IMR-90 (cell line): ENCODE measurements around the gene CA11. TPM values are rescaled to one million over a fixed set of nuclear protein-coding genes. Genes with fewer than 3 reads are reported as not detected.

Experiments
- ATAC-seq: fragments of 200-7000 bp; cut with Tn5 transposase; 2 replicates; pipeline ENCODE4 v1.9.1; 2020; ENCODE audit warnings: low read depth, mild to moderate bottlenecking, moderate library complexity
- BruUV-seq: library from RNA; stranded (reverse); fragments of 400-500 nt; replicated peaks from 2 replicates; lab custom pipeline; 2021; lab: Mats Ljungman, UMichigan
- CTCF ChIA-PET: fragments of 300-600 bp; formaldehyde crosslinking; extraction: SDS; loops from one replicate; lab custom pipeline; 2021; ENCODE audit warnings: antibody characterized with exemption; lab: Yijun Ruan, JAX
- POLR2A ChIA-PET: fragments of 300-600 bp; sonication (Branson Sonifier 250); formaldehyde crosslinking; loops from one replicate; lab custom pipeline; 2022; ENCODE audit warnings: antibody characterized with exemption; ENCODE audit not compliant: unreplicated experiment; lab: Charles Lee
- DNase-seq: peaks from one replicate; pipeline ENCODE4 v3.0.0; 2013
- H2AFZ ChIP-seq: replicated peaks from 2 replicates; pipeline ENCODE3; 2013; ENCODE audit warnings: low read length, mild to moderate bottlenecking; ENCODE audit not compliant: poor library complexity
- H2AK5ac ChIP-seq: 2 replicates; pipeline ENCODE4 v1.6.1; 2013; ENCODE audit warnings: low read depth, low read length, inconsistent platforms
- H2AK9ac ChIP-seq: replicated peaks from 2 replicates; pipeline ENCODE3; 2013; ENCODE audit warnings: mild to moderate bottlenecking, low read depth, low read length, moderate library complexity; ENCODE audit not compliant: poor library complexity
- H2BK120ac ChIP-seq: 2 replicates; pipeline ENCODE4 v1.6.1; 2013; ENCODE audit warnings: low read depth, low read length, inconsistent platforms
- H2BK15ac ChIP-seq: 3 replicates; pipeline ENCODE4 v1.6.1; 2013; ENCODE audit warnings: low read depth, low read length, inconsistent platforms
- H2BK20ac ChIP-seq: 2 replicates; pipeline ENCODE4 v1.6.1; 2013; ENCODE audit warnings: low read depth, mild to moderate bottlenecking, inconsistent platforms, low read length, moderate library complexity
- H2BK5ac ChIP-seq: 2 replicates; pipeline ENCODE4 v1.6.1; 2013; ENCODE audit warnings: mild to moderate bottlenecking, low read depth, low read length, inconsistent platforms; ENCODE audit not compliant: poor library complexity, severe bottlenecking
- H3K14ac ChIP-seq: replicated peaks from 2 replicates; pipeline ENCODE4 v1.6.1; 2013; ENCODE audit warnings: low read depth, low read length, inconsistent platforms
- H3K18ac ChIP-seq: 2 replicates; pipeline ENCODE4 v1.6.1; 2013; ENCODE audit warnings: low read depth, low read length, control low read depth
- H3K23ac ChIP-seq: 2 replicates; pipeline ENCODE4 v1.6.1; 2013; ENCODE audit warnings: low read depth, low read length, inconsistent platforms
- H3K27ac ChIP-seq: 2 replicates; pipeline ENCODE4 v1.5.1; 2013; ENCODE audit warnings: mild to moderate bottlenecking, control low read depth, low read length; ENCODE audit not compliant: insufficient read depth
- H3K27me3 ChIP-seq: 2 replicates; pipeline ENCODE4 v1.6.1; 2013; ENCODE audit warnings: low read length; ENCODE audit not compliant: control insufficient read depth, insufficient read depth
- H3K36me3 ChIP-seq: 2 replicates; pipeline ENCODE4 v1.6.1; 2013; ENCODE audit warnings: low read length, mixed read lengths; ENCODE audit not compliant: control insufficient read depth, insufficient read depth
- H3K4ac ChIP-seq: 2 replicates; pipeline ENCODE4 v1.6.1; 2013; ENCODE audit warnings: low read depth, low read length, inconsistent platforms
- H3K4me1 ChIP-seq: 2 replicates; pipeline ENCODE4 v1.6.1; 2013; ENCODE audit warnings: low read length, mixed read lengths; ENCODE audit not compliant: control insufficient read depth, insufficient read depth
- H3K4me2 ChIP-seq: 2 replicates; pipeline ENCODE4 v1.6.1; 2013; ENCODE audit warnings: low read depth, mild to moderate bottlenecking, control low read depth, low read length, moderate library complexity
- H3K4me3 ChIP-seq: 2 replicates; pipeline ENCODE4 v1.5.1; 2013; ENCODE audit warnings: low read depth, mild to moderate bottlenecking, control low read depth, low read length, moderate library complexity; ENCODE audit not compliant: insufficient read depth
- H3K56ac ChIP-seq: 2 replicates; pipeline ENCODE4 v1.6.1; 2013; ENCODE audit warnings: low read length, inconsistent platforms; ENCODE audit not compliant: insufficient read depth; ENCODE audit errors: extremely low read depth
- H3K79me1 ChIP-seq, 2 experiments: 2 replicates each; pipeline ENCODE4 v1.6.1; 2013; ENCODE audit warnings: low read length in 2 of 2, inconsistent platforms in 1 of 2, low read depth in 1 of 2
- H3K9ac ChIP-seq: 2 replicates; pipeline ENCODE4 v1.6.1; 2013; ENCODE audit warnings: low read depth, low read length, control low read depth
- H3K9me1 ChIP-seq: 2 replicates; pipeline ENCODE4 v1.6.1; 2013; ENCODE audit warnings: low read length, inconsistent platforms; ENCODE audit not compliant: insufficient read depth
- H3K9me3 ChIP-seq: 2 replicates; pipeline ENCODE4 v1.6.1; 2013; ENCODE audit warnings: low read length; ENCODE audit not compliant: control insufficient read depth, insufficient read depth
- H4K20me1 ChIP-seq: 2 replicates; pipeline ENCODE4 v1.6.1; 2013; ENCODE audit warnings: low read length, inconsistent platforms; ENCODE audit not compliant: insufficient read depth
- H4K5ac ChIP-seq: 2 replicates; pipeline ENCODE4 v1.6.1; 2013; ENCODE audit warnings: mild to moderate bottlenecking, low read depth, low read length, control low read depth
- H4K8ac ChIP-seq, 2 experiments: 2 replicates each; pipeline ENCODE4 v1.6.1; 2013; ENCODE audit warnings: low read depth in 2 of 2, low read length in 2 of 2, control low read depth in 1 of 2, inconsistent platforms in 1 of 2
- H4K91ac ChIP-seq: 2 replicates; pipeline ENCODE4 v1.6.1; 2013; ENCODE audit warnings: low read depth, low read length, inconsistent platforms; ENCODE audit not compliant: insufficient read depth
- CEBPB ChIP-seq: IDR thresholded peaks from 2 replicates; pipeline ENCODE4 v1.6.1; 2012; ENCODE audit warnings: low read depth, low read length, improper control_type of control experiment
- FOS ChIP-seq: fragments of 150-350 bp; IDR thresholded peaks from 2 replicates; pipeline ENCODE4 v1.6.1; 2016; ENCODE audit warnings: low read depth, low read length
- MAZ ChIP-seq: IDR thresholded peaks from 2 replicates; pipeline ENCODE4 v1.6.1; 2012; ENCODE audit warnings: low read depth, mild to moderate bottlenecking, low read length, improper control_type of control experiment, moderate library complexity, borderline replicate concordance
- MXI1 ChIP-seq: IDR thresholded peaks from 2 replicates; pipeline ENCODE4 v1.6.1; 2012; ENCODE audit warnings: low read depth, mild to moderate bottlenecking, low read length, moderate library complexity, borderline replicate concordance
- NFE2L2 ChIP-seq: fragments of 150-350 bp; IDR thresholded peaks from 2 replicates; pipeline ENCODE4 v1.6.1; 2016; ENCODE audit warnings: low read depth, mild to moderate bottlenecking, low read length
- POLR2A ChIP-seq: IDR thresholded peaks from 2 replicates; pipeline ENCODE4 v1.6.1; 2012; ENCODE audit warnings: mild to moderate bottlenecking, low read depth, low read length
- RCOR1 ChIP-seq: IDR thresholded peaks from 2 replicates; pipeline ENCODE4 v1.6.1; 2012; ENCODE audit warnings: mild to moderate bottlenecking, low read length, improper control_type of control experiment; ENCODE audit not compliant: insufficient replicate concordance
- USF2 ChIP-seq: fragments of 150-350 bp; IDR thresholded peaks from 2 replicates; pipeline ENCODE4 v1.6.1; 2017; ENCODE audit warnings: mild to moderate bottlenecking, antibody characterized with exemption, low read length, low read depth
- WGBS, 2 experiments: methylation state at CpG; one replicate each; pipeline versions ENCODE4 v1.1.5 to v1.1.7; 2013; ENCODE audit warnings: missing lambda C conversion rate in 2 of 2; ENCODE audit not compliant: insufficient read length in 1 of 2; ENCODE audit errors: extremely low coverage in 2 of 2; 5-methylcytosine and 5-hydroxymethylcytosine counted together
- dilution Hi-C: fragments of 300-500 bp; cut with HindIII; formaldehyde crosslinking; loops from one replicate; pipeline ENCODE4 v1.14.3; 2018; ENCODE audit warnings: low sequenced_read_pairs; ENCODE audit not compliant: unreplicated experiment
- in situ Hi-C: fragments of 300-500 bp; cut with MboI; formaldehyde crosslinking; loops from 3 replicates; pipeline ENCODE4 v1.14.3; 2019; ENCODE audit warnings: low sequenced_read_pairs, inconsistent platforms, mixed read lengths
- intact Hi-C: fragments of 100-400 bp; cut with micrococcal nuclease; formaldehyde crosslinking; loops from 2 replicates; pipeline ENCODE4 v1.10.0; 2022
- polyA plus RNA-seq, 3 experiments: library from polyadenylated mRNA; depleted of rRNA; stranded (reverse); fragments of >200 nt; gene quantifications; 2 replicates each; pipeline ENCODE4 v1.2.3, GENCODE V29; 2012; ENCODE audit warnings: low replicate concordance in 1 of 3
- total RNA-seq: library from RNA; depleted of rRNA; stranded (reverse); fragments of >200 nt; gene quantifications from 2 replicates; pipeline ENCODE4 v1.2.3, GENCODE V29; 2012

CA11 gene
- total and polyA plus RNA-seq, 2 of the 4 experiments (the other 2 are of a cell fraction): 1.3 to 2.9 TPM

- TF ChIP-seq CEBPB: no peak
These were observed 31.4 kb downstream of the CA11 start, which contains the start of gene FAM83E (continued) for GRCh38 chr19:48614436-48615230.

DNA sequence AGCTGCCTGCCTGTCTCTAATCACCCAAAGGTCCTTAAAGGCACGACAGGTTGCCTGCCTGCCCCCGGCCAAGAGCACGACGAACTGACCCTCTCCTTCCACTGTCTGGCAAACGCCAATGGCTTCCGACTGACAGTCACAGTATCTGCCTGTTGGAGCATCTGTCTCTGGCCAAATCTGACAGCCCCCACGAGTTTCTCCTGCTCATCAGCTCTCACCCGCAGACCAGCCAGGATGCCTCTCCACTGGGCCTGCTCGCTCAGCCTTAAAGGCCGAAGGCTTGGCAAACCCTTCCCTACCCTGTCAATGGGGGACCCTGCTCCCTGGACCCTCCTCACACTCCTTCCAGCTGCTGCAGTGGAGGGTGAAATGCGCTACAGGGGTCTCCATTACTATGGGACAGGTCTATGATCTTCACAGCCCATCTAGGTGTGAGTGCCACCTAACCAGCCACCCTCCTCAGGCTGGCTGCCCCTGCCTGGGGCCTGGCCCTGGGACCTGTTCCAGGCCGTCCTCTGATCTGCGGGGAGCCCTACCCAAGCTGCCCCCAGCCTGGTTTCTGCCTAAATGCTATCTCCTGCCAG, 32.0 kb downstream of the CA11 start:
- ChIA-PET POLR2A (no interaction called here), CTCF (no interaction called here)
- WGBS, 2 experiments: 68% methylated on average over 11 of the region's 13 CpGs; no CpG with 5 or more reads in 1 of the 2 experiments
- Histone ChIP-seq H3K14ac (no peak overlapping the region), H3K27ac (no peak overlapping the region), H3K4me1 (peaks cover 8% of the 10 kb centered on the region), H3K4me3 (no peak overlapping the region), H4K91ac (no peak overlapping the region), H2AK9ac (no peak overlapping the region), H3K36me3 (peaks cover 28% of the 10 kb centered on the region), H3K23ac (no peak overlapping the region), H3K9ac (no peak overlapping the region), H4K20me1 (peaks cover 53% of the 10 kb centered on the region), H2BK120ac (no peak overlapping the region), H2BK20ac (no peak overlapping the region), H2AFZ (no peak overlapping the region), H4K5ac (no peak overlapping the region), H3K9me1 (no peaks in the 10 kb centered on the region), H3K79me1 (peaks cover 8 to 36% of the 10 kb centered on the region in 2 experiments; a peak in 3 of 4 replicates), H3K9me3 (no peaks in the 10 kb centered on the region), H2AK5ac (no peak overlapping the region), H3K27me3 (no peaks in the 10 kb centered on the region), H2BK5ac (no peak overlapping the region), H2BK15ac (no peak overlapping the region), H4K8ac (no peak overlapping the region; a peak in 1 of 4 replicates), H3K56ac (no peak overlapping the region), H3K4me2 (no peak overlapping the region), H3K18ac (no peak overlapping the region), H3K4ac (no peak overlapping the region)
- DNase-seq (no peak), ATAC-seq (peak; percentile 2; the same call in 1 of the 2 replicates)
- intact Hi-C loops (no loop called here), dilution Hi-C loops (no loop called here), in situ Hi-C loops (no loop called here)
- no peak for TF ChIP-seq USF2
- TF ChIP-seq MXI1: no peak
- TF ChIP-seq MAZ: no peak
- peak; percentile 53; the same call in 1 of the 2 replicates for TF ChIP-seq POLR2A
- no peak for TF ChIP-seq RCOR1
- no peak for TF ChIP-seq FOS
- TF ChIP-seq NFE2L2: no peak
- no TSS peak for BruUV-seq
